Measurements from ENCODE around the gene SRGAP3.
A peak's percentile ranks its signal among the peaks of the same experiment; 100 is the strongest.
"Not testable (repeated sequence)": the region's sequence is repeated elsewhere in the genome, so short reads cannot be mapped to it uniquely, and the experiment has no call there.

The SRGAP3 gene

DNA sequence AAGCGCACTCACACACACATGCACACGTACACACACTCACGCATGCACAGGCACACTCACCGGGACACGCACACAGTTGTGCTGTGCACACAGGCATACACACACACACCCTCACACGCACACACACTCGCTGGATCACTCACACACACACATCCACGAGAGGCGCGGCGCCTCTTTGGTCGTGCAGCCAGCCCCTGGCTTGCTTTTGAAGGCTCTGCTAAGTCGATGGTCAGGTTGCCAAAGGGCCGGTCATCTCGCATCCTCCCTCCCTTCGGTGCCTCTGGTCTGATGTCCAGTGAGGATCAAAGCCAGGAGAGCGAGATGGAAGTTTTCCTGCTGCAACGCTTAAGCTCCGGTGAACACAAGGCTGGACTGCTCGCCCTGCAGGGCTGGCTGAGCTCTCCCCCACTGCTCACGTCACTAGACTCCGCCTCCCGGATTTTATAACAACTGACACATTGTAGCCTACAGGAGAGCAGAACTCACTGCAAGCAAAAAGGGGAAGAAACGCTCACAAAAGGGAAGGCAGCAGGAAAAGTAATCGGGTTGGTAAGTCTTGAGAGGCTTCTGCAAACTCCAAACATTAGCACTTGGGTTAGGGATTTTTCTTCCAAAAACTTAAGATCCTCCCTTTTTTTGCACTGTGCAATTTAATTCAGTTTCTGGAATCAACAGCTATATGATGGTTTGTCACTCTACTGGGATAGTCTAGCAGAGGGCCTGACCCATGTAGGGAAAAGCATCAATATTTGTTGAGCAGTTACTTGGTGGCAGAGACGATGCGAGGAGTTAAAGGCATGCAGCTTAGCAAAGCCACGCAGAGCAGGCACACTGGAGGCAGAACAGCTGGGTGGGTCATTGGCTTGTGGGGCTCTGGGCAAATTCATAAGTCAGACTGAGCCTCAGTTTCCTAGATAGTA, at the start of gene SRGAP3:
Gene SRGAP3 (minus strand): TSS at position 374 of the 920 bp plus-strand sequence. CDS start 695 bp downstream, outside the sequence.
- in situ Hi-C loops (cut with MboI; ENCODE audit: low pct_unique_long_range_greater_than_20kb, low sequenced_read_pairs) = no loop called here
- DNase-seq = peak; percentile 97

DNA sequence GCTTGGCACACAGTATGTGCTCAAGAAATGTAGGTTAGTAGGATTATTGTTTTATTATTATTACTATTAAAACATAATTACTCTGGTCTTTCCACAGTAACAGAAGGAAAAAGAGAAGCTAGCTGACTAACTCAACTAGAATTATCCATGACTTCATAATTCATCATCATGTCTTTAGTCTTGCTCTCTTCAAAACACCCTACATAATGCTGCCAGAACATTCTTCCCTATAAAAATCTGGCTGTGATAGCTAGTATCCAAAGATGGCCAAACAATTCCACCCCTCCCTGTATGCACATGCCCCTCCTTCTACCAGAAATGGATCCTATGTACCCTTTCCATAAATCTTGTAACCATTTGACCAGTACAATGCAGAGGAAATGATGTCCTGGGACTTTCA, 48.8 kb upstream of the SRGAP3 start:
- no peak for DNase-seq
- in situ Hi-C loops (cut with MboI; ENCODE audit: low pct_unique_long_range_greater_than_20kb, low sequenced_read_pairs) = no loop called here

DNA sequence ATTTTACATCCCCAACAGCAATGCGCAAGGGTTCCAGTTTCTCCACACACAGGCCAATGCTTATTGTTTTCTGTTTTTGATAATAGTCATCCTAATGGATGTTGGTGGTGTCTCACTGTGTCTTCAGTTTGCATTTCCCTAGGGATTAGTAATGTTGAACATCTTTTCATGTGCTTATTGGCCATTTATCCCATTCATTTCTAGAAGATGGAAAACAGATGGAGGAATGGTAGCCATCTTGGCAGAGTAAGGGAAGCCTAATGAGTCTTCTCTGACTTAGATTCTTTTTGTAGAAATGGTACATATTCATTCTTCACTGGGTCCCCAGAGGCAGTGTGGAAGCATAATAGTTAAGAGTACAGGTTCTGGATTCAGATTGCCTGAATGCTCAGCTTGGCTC, 46.8 kb upstream of the SRGAP3 start:
- in situ Hi-C loops (cut with MboI; ENCODE audit: low pct_unique_long_range_greater_than_20kb, low sequenced_read_pairs) = no loop called here
- DNase-seq = no peak

DNA sequence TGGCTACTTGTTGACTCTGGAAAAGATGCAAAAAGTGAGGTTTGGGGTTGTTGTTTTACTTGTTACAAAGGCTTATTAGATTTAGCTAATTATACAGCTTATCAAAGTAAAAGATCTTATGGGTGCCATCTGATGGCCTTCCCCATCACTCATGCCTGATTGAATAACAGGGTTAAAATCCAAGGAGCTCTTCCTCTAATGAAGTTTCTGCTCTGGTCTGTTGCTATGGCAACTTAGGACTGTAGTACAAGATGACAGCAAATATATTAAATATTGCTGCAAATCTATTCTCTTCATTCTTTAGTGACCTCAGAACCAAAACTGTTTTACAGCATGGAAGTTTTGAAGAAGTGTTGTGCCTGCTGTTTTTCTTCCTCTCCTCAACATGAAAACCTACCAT, 45.6 kb upstream of the SRGAP3 start:
- no peak for DNase-seq
- in situ Hi-C loops (cut with MboI; ENCODE audit: low pct_unique_long_range_greater_than_20kb, low sequenced_read_pairs) = no loop called here

DNA sequence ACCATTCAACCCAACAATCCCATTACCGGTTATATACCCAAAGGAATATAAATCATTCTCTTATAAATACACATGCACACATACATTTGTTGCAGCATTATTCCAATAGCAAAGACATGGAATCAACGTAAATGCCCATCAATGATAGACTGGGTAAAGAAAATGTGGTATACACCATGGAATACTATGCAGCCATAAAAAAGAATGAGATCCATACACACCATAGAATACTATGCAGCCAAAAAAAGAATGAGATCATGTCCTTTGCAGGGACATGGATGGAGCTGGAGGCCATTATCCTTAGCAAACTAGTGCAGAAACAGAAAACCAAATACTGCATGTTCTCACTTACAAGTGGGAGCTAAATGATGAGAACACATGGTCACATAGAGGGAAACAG, 44.5 kb upstream of the SRGAP3 start:
- DNase-seq; in situ Hi-C loops (cut with MboI; ENCODE audit: low pct_unique_long_range_greater_than_20kb, low sequenced_read_pairs): not testable (repeated sequence)

DNA sequence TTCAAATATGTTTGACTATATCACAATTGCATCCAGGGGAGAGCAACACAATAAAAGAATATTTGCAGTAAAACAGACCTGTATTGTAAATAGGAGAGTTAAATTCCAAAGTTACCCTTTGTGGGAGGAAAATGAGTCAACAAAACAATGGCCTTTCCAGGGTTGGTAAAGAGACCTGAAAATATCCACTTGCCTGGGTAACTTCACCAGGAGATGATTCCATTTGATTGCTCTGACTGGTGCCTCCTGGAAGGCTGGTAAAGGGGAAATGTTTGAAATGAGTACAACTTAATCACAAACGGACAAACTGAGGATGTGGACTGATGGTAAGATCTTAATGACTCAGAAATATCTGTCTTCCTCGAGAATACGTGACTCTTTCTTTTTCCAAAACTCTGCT, 43.6 kb upstream of the SRGAP3 start:
- in situ Hi-C loops (cut with MboI; ENCODE audit: low pct_unique_long_range_greater_than_20kb, low sequenced_read_pairs) = no loop called here
- no peak for DNase-seq

DNA sequence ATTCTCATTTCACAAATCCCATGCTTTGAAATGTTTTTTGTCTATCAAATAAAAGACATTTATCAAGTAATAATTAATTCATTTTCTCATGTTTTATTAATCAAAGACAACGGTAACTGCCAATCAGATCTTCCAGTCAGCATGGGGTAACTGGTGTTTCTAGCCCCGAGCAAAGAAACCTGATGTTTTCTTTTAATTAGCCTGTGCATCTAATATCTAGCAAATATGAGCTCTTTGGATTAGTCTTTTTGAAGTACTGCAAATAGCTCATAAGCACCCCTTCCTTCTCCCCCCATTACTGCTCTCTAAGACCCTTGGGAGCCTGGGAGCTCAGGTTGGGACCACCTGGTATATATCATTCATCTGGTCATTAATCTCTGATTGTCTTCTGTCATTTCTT, 43.1 kb upstream of the SRGAP3 start:
- DNase-seq = no peak
- in situ Hi-C loops (cut with MboI; ENCODE audit: low pct_unique_long_range_greater_than_20kb, low sequenced_read_pairs) = no loop called here

DNA sequence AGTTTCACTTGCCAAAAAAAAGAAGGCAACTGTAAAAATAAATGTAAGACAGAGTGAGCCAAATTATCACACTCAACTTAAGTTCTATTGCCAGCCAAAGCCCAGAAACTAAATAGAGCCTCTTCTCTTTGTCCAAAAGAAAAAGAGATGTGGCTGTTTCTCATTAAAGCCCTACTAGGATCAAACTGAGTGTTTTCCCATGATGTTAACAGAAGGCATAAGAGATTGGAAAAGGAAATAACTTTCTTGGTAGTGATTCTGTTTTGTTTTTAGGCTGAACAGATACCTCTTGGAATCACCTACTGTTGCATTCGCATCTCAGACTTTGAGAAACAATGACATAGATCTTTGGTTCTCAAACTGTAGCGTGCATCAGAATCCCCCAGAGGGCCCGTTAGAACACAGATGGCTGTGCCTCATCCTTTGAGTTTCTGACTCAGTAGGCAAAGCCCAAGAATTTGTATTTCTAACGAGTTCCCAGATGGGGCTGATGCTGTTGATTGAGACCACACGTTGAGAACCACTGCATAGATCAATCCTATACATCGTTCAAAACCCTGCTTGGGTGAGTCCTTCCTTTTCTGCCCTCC, 42.5 kb upstream of the SRGAP3 start:
- no peak for DNase-seq
- in situ Hi-C loops (cut with MboI; ENCODE audit: low pct_unique_long_range_greater_than_20kb, low sequenced_read_pairs) = no loop called here

DNA sequence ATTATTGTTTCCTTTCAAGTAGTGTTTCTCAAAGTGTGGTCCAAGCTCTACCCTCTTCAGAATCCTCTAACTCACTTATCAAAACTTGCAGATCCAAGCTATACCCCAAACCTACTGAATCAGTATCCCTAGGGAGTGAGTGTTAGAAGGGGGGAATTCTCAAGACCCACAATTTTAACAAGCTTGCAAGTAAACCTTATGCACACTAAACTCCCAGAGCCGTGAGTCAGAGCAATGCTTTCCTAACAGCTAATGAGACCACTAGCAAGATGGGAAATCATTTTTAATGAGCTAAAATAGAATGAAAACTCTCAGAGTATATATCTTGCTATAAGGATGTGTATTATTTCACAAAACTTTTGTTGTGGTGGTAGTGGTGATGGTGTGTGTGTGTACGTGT, 41.1 kb upstream of the SRGAP3 start:
- in situ Hi-C loops (cut with MboI; ENCODE audit: low pct_unique_long_range_greater_than_20kb, low sequenced_read_pairs) = no loop called here
- DNase-seq = no peak

DNA sequence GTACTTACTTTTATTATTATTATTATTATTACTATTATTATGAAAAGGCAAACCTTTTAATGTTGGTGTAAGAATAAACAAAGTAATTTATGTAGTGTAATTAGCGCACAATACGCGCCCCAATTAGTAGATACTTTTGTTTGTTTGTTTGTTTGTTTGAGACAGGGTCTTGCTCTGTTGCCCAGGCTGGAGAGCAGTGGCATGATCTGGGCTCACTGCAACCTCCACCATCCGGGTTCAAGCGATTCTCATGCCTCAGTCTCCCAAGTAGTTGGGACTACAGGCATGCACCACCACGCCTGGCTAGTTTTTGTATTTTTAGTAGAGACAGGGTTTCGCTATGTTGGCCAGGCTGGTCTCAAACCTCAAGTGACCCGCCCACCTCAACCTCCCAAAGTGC, 32.1 kb upstream of the SRGAP3 start:
- not testable (repeated sequence) for DNase-seq

DNA sequence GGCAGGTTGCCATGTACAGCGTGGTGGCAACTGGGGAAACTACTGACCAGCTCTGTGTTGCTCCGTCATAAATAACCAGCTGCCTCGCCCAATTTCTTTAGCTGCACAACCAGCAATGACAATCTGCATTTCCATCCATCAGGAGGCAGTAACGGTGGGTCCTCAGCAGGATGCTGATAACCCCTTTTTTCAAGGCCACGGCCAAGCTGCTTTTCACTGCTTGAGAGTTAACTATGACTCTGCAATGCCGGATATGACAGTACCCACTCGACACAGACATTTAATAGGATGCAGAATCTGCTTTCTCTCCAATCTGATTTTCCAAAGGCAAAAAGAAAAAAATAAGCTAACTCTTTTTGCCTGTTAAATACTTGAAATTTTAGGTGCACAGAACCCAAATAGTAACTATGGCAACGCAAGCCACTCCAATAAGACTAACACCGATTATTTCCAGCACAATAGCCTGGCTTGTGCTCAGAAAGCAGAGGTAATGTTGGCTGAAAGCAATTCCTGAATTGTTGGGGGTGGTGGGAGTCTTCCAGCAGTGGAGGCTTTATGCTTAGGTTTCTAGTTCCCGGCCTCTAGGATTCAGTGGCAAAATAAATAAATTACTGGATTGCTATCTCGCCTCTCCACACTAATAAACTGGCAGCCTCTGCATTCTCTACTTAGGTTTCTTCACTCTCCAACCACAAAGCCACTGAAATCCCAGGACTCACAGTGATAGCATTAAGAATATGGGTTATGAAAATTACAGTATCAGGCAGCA, 31.2 kb upstream of the SRGAP3 start:
- no peak for DNase-seq
- in situ Hi-C loops (cut with MboI; ENCODE audit: low pct_unique_long_range_greater_than_20kb, low sequenced_read_pairs) = no loop called here

More for the DNA sequence above, 32.1 kb upstream of the SRGAP3 start:
- in situ Hi-C loops (cut with MboI; ENCODE audit: low pct_unique_long_range_greater_than_20kb, low sequenced_read_pairs) = not testable (repeated sequence)

DNA sequence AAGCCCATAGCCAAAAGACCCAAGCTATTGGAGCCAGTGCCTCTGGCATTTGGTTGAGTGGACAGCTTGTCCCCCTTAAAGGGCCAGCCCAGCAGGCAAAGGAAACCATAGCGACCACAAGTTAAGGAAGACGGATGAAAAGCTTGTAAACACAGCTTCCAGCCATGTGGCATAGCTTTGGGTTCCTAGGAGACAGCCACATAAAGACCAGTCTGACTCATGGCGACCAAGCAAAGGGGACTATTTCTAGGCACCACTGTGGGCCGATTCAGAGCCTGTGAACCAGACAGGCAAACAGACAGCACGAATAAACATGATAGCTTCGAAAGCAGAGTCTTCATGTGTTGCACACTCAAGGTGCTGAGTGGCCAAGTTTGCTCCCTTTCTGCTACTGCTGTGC, 30.5 kb upstream of the SRGAP3 start:
- in situ Hi-C loops (cut with MboI; ENCODE audit: low pct_unique_long_range_greater_than_20kb, low sequenced_read_pairs) = no loop called here
- no peak for DNase-seq

DNA sequence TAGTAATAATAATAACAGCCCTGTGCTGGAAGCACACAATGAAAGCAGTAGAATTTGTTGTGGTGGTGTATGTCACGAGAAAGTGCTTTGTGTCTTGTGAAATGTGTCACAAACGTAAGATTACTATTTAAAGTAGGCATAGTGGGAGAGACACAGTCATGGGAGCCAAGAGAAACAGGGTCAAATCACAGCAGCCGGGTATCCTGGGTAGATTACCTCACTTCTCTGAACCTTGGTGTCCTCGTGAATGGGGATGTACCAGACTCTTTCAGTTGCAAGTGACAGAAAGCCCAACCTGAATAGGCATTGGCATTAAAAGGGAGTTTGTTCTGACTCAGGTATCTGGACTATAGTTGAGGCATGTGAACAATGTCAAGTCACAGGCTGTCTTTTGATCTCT, 29.1 kb upstream of the SRGAP3 start:
- in situ Hi-C loops (cut with MboI; ENCODE audit: low pct_unique_long_range_greater_than_20kb, low sequenced_read_pairs) = no loop called here
- DNase-seq = no peak

DNA sequence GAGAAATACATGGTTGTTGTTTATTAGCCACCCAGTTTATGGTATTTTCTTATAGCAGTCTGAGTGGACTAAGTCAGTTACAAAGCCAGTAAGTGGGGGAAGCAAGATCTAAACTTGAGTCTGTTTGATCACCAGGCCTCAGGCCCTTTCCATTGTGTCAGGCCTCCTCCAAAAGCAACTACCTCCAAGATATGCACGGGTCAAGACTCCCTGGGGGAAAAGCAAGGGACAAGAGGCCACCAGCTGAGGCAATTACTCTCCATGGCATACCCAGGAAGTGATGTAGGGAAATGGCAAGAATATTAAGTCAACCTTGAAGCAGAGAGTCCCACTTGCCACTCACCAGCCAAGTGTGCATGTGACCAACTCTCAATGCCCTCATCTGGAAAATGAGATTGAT, 28.6 kb upstream of the SRGAP3 start:
- DNase-seq = no peak
- in situ Hi-C loops (cut with MboI; ENCODE audit: low pct_unique_long_range_greater_than_20kb, low sequenced_read_pairs) = no loop called here

DNA sequence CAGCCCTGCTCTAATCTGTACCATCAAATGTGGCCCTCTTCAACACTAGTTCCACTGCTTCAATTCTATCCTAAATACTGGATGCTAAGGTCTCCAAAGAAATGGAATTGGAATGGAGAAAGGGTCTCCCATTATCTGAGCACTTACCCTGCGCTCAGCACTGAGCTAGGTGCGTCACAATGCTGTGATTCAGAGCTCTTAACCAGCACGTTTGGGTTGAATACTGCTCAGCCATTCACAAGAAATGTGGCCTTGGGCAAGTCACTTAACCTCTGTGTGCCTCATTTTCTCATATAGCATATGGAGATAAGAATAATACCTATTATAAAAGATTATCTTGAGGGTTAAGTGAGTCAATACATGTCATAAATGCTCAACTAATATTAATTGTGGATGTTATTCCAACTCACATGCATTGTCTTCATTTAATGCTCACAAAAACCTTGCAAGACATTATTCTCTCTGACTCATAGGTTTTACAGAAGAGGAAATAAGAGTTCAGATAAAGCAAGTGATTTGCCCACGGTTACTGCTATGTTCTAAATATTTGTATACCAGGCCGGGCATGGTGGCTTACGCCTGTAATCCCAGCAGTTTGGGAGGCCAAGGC, 27.4 kb upstream of the SRGAP3 start:
- no peak for DNase-seq
- in situ Hi-C loops (cut with MboI; ENCODE audit: low pct_unique_long_range_greater_than_20kb, low sequenced_read_pairs) = no loop called here

DNA sequence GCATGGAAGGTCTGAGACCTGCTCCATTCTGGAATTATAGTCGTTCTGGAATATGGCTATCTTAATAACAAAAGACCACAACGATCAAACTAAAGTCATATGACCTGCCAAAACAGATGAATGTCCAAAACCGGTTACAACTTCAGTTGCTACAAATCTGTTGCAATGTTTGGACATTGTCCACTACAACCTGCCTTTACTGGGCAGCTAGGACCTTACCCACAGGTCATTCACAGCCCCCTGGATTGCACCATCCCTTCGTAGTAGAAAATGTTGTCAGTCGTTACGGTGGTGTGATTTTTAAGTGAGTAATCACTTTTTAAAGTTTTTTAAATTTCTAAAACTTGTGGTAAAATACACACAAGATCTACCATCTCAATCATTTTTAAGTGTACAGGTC, 22.5 kb upstream of the SRGAP3 start:
- DNase-seq = no peak
- in situ Hi-C loops (cut with MboI; ENCODE audit: low pct_unique_long_range_greater_than_20kb, low sequenced_read_pairs) = no loop called here

DNA sequence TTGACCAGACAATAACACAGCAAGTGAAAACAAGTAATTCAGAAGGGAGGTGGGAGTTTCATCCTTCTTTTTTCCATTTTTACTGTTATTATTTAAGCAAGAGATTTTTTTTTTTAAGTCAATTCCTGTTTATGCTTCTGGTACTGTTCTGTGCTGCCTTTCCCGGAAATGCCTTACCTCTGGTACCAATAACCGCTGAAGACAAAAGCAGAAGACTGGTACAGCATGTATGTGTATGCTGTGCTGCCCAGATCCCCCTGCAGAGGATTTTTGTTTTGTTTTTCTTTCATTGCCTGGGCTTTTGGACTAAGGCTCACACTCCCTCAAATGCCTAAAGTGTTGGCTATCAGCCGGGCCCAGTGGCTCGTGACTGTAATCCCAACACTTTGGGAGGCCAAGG, 21.3 kb upstream of the SRGAP3 start:
- in situ Hi-C loops (cut with MboI; ENCODE audit: low pct_unique_long_range_greater_than_20kb, low sequenced_read_pairs) = no loop called here
- no peak for DNase-seq

DNA sequence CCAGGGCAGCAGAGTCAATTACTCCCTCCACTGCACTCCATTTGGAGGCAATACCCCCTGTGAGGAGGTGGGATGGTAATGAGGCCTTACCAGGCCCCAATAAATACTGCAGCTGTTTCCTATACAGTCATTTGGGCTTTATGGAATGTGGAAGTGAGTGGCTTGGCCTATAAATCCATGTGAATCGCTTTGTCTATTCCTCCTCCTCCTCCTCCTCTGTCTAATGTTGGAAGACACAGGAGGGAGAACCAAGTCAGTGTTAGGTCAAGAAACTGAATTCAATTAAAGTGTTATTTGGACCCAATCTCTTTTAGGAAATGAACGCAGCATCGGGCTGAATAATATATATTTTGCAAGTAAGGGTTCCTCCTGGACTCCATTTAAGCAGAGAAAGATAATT, 17.3 kb upstream of the SRGAP3 start:
- in situ Hi-C loops (cut with MboI; ENCODE audit: low pct_unique_long_range_greater_than_20kb, low sequenced_read_pairs) = no loop called here
- DNase-seq = peak; percentile 23

DNA sequence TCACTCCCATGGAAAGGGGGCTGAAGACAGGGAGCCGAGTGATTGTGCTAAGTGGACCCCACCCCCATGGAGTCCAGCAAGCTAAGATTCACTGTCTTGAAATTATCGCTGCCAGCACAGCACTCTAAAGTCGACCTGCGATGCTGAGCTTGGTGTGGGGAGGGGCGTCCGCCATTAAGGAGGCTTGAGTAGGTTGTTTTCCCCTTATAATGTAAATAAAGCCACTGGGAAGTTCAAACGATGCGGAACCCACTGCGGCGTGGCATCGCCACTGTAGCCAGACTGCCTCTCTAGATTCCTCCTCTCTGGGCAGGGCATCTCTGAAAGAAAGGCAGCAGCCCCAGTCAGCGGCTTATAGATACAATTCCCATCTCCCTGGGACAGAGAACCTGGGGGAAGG, 10.9 kb upstream of the SRGAP3 start:
- DNase-seq = no peak
- in situ Hi-C loops (cut with MboI; ENCODE audit: low pct_unique_long_range_greater_than_20kb, low sequenced_read_pairs) = no loop called here

DNA sequence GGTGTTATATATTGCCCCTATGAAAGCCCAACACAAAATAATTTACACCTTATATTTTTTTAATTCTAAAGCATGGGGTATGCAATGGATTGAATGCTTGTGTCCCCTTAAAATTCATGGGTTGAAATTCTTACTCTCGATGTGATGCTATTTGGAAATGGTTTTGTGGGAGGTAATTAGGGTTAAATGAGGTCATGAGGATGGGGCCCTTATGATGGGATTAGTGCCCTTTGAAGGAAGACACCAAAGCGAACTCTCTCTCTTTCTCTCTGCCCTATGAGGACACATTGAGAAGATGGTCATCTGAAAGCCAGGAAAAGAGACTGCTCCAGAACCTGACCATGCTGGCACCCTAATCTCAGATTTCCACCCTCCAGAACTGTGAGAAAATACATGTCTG, 7.6 kb upstream of the SRGAP3 start:
- DNase-seq = no peak
- in situ Hi-C loops (cut with MboI; ENCODE audit: low pct_unique_long_range_greater_than_20kb, low sequenced_read_pairs) = no loop called here

Data from KBM-7 (cell line).